ENCODE data around the gene TMEM176B.

The TMEM176B gene

DNA sequence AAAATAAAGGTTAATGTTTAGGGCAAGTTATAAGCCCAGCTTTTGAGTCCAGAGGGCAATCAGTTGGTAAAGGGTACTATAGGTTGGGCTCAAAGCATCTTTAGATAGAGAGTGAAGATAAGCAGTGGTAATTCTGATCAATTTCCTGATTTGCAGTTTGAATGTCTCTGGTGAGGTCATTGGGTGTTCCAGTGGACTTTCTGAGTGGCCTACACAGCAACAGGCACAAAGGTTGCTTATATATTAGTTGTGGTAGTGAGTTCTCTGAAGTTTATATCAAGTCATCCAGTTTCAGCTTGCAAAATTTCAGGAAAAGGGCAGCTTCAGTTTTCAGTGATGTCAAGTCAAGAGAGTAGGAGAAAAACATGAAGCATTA, 33.8 kb downstream of the TMEM176B start:
- FAIRE-seq (no peak), DNase-seq (ENCODE audit: insufficient read length, low spot score) (no peak)
- TF ChIP-seq SPI1 (IDR thresholded peaks at IDR 0.05; ENCODE audit: low read depth, low read length) = no peak
- no peak for TF ChIP-seq POLR2A (IDR thresholded peaks at IDR 0.05; ENCODE audit: low read depth, low read length)
- no peak for TF ChIP-seq POU2F2 (IDR thresholded peaks at IDR 0.05; ENCODE audit: low read depth, low read length)
- TF ChIP-seq PAX5 (IDR thresholded peaks at IDR 0.05; ENCODE audit: insufficient read depth, low read length, severe bottlenecking) = no peak
- TF ChIP-seq POLR2AphosphoS5 (IDR thresholded peaks at IDR 0.05; ENCODE audit: low read depth, low read length) = no peak
- TF ChIP-seq TAF1 (IDR thresholded peaks at IDR 0.05; ENCODE audit: low read depth, low read length) = no peak

DNA sequence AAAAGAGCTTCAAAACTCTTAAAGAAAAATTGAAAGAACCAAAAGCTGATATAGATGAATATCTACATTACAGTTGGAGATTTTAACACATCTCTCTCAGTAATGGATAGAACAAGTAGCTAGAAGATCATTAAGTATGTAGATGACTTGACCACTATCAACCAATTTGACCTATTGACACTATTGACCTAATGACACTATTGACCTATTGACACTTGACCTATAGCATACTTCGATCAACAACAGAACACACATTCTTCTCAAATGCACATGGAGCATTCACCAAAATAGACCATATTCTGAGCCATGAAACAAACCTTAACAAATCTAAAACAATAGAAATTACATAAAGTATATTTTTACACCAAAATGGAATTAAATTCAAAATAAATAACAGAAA, 40.7 kb downstream of the TMEM176B start:
- no peak for FAIRE-seq
- TF ChIP-seq POU2F2 (IDR thresholded peaks at IDR 0.05; ENCODE audit: low read depth, low read length) (no peak), SPI1 (IDR thresholded peaks at IDR 0.05; ENCODE audit: low read depth, low read length) (no peak), PAX5 (IDR thresholded peaks at IDR 0.05; ENCODE audit: insufficient read depth, low read length, severe bottlenecking) (no peak), TAF1 (IDR thresholded peaks at IDR 0.05; ENCODE audit: low read depth, low read length) (no peak), POLR2AphosphoS5 (IDR thresholded peaks at IDR 0.05; ENCODE audit: low read depth, low read length) (no peak)
- DNase-seq (ENCODE audit: insufficient read length, low spot score) = no peak

DNA sequence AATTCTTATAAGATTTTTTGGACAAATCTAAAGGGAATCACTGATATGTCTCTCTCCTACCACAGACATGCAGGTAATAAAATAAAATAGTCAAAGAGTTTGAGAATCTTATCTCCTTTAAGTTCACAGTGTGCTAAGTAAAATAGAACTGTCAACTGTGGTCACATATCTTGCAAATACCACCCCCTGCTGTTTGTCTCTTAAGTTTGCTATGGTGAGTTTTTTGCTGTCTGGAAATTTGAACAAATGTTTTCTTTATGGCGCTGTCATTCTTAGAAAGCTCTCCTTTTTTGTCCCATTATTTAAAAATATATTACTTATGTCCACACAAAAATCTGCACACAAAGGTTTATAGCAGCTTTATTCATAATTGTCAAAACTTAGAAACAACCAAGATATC, 43.3 kb downstream of the TMEM176B start:
- TF ChIP-seq POLR2AphosphoS5 (IDR thresholded peaks at IDR 0.05; ENCODE audit: low read depth, low read length) (no peak), TAF1 (IDR thresholded peaks at IDR 0.05; ENCODE audit: low read depth, low read length) (no peak), POLR2A (IDR thresholded peaks at IDR 0.05; ENCODE audit: low read depth, low read length) (no peak), POU2F2 (IDR thresholded peaks at IDR 0.05; ENCODE audit: low read depth, low read length) (no peak), PAX5 (IDR thresholded peaks at IDR 0.05; ENCODE audit: insufficient read depth, low read length, severe bottlenecking) (no peak), SPI1 (IDR thresholded peaks at IDR 0.05; ENCODE audit: low read depth, low read length) (no peak)
- DNase-seq (ENCODE audit: insufficient read length, low spot score) (no peak), FAIRE-seq (peak; percentile 60)

DNA sequence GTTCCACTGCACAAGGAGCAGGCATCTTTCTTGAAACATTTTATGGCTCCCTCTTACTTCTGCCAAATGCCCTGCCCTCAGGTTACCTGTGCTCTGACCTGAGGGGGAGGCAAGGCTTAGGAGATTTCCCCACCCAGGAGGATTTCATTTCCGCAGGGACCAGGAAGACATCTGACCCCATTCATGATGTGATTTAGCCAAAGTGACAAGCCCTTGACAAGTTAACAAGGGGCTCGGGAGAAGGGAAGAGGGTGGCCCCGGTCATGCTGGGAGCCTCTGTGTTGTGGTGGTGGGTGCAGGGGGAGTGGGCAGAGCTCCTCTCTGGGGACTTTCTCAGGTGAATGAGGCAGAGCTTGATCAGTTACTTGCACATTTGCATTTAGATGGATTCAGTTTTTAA, 44.0 kb downstream of the TMEM176B start:
- DNase-seq (ENCODE audit: insufficient read length, low spot score) (no peak), FAIRE-seq (peak; percentile 23)
- no peak for TF ChIP-seq POLR2A (IDR thresholded peaks at IDR 0.05; ENCODE audit: low read depth, low read length)
- no peak for TF ChIP-seq POU2F2 (IDR thresholded peaks at IDR 0.05; ENCODE audit: low read depth, low read length)
- TF ChIP-seq TAF1 (IDR thresholded peaks at IDR 0.05; ENCODE audit: low read depth, low read length) = no peak
- no peak for TF ChIP-seq POLR2AphosphoS5 (IDR thresholded peaks at IDR 0.05; ENCODE audit: low read depth, low read length)
- TF ChIP-seq PAX5 (IDR thresholded peaks at IDR 0.05; ENCODE audit: insufficient read depth, low read length, severe bottlenecking) = no peak
- no peak for TF ChIP-seq SPI1 (IDR thresholded peaks at IDR 0.05; ENCODE audit: low read depth, low read length)

DNA sequence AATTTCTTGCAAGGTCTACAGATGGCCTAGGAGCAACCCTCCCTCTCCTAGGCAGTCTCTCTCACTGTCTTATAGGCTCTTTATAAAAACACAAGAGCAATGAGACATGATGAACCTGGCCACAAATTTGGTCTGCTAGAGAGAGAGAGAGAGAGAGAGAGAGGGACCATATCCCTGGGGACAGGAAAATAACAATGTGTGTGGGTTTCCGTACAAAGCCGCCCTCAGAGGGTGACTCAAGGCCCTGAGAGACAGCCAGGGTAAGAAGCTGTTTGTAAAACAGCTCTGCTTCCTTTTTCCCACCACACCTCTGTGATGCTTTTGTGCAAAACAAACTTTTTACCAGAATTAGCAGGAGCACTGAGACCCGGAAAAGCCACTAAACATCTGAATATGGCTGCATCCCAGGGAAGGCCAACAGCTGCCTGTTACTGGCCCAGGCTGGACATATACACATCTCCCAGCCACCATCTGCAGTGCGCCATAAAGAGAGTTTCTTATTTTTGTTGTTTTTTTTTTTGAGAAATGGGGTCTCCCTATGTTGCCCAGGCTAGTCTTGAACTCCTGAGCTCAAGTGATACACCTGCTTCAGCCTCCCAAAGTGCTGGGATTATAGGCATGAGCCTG, 44.6 kb downstream of the TMEM176B start:
- no peak for DNase-seq (ENCODE audit: insufficient read length, low spot score)

DNA sequence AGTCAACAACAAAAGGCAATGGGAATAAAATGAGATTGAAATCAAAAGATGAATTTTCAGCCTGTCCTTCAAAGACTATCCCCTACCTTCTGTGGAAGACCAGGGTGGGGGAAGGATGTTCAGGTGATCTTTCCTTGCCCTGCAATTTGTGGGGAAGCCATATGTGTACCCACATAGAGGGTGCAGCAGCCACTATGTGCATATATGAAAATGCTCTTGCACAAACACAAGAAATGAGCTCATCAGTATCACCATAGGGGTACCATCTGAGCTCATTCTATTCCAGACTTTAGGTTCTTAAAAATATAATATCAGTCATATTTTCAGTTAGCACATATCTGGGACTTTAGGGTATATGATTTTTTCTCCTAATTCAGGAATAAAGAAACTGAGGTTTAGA, 45.2 kb downstream of the TMEM176B start:
- DNase-seq (ENCODE audit: insufficient read length, low spot score) (no peak), FAIRE-seq (peak; percentile 68)
- TF ChIP-seq PAX5 (IDR thresholded peaks at IDR 0.05; ENCODE audit: insufficient read depth, low read length, severe bottlenecking) = no peak
- no peak for TF ChIP-seq SPI1 (IDR thresholded peaks at IDR 0.05; ENCODE audit: low read depth, low read length)
- TF ChIP-seq POU2F2 (IDR thresholded peaks at IDR 0.05; ENCODE audit: low read depth, low read length) = no peak
- TF ChIP-seq POLR2AphosphoS5 (IDR thresholded peaks at IDR 0.05; ENCODE audit: low read depth, low read length) = no peak
- no peak for TF ChIP-seq TAF1 (IDR thresholded peaks at IDR 0.05; ENCODE audit: low read depth, low read length)
- no peak for TF ChIP-seq POLR2A (IDR thresholded peaks at IDR 0.05; ENCODE audit: low read depth, low read length)

More for the DNA sequence above, 44.6 kb downstream of the TMEM176B start:
- peak; percentile 65 for FAIRE-seq
- TF ChIP-seq POLR2AphosphoS5 (IDR thresholded peaks at IDR 0.05; ENCODE audit: low read depth, low read length) = no peak
- no peak for TF ChIP-seq PAX5 (IDR thresholded peaks at IDR 0.05; ENCODE audit: insufficient read depth, low read length, severe bottlenecking)
- no peak for TF ChIP-seq POLR2A (IDR thresholded peaks at IDR 0.05; ENCODE audit: low read depth, low read length)
- TF ChIP-seq POU2F2 (IDR thresholded peaks at IDR 0.05; ENCODE audit: low read depth, low read length) = peak; percentile 44; the same call in 1 of the 2 replicates

DNA sequence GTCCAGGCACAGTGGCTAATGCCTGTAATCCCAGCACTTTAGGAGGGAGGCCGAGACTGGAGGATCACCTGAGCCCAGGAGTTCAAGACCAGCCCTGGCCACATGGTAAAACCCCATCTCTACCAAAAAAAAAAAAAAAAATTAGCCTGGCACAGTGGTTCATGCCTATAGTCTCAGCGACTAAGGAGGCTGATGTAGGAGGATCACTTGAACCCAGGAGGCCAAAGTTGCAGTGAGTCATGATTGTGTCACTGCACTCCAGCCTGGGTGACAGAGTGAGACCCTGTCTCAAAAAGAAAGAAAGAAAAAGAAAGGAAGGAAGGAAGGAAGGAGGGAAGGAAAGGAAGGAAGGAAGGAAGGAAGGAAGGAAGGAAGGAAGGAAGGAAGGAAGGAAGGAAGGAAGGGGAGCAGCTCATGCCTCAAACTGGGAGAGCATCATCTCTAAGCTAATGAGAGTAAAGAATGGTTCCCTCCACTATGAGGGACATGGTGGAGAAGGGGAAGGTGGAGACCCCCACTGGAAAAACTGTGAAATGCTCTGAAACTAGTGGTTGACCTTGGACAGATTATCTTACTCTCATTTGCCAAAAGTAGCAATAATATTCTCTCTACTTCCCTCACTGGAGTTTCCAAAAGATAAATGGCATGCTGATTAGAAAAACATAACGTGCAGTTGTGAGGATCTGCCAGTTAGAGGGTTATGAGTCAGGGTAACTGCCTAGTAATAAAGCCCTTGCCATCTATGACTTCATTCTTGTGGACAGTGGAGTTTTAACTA, 46.1 kb downstream of the TMEM176B start:
- TF ChIP-seq TAF1 (IDR thresholded peaks at IDR 0.05; ENCODE audit: low read depth, low read length) (no peak), POU2F2 (IDR thresholded peaks at IDR 0.05; ENCODE audit: low read depth, low read length) (0 out of 2 replicates have a peak, but pooled peaks have one; percentile 48), PAX5 (IDR thresholded peaks at IDR 0.05; ENCODE audit: insufficient read depth, low read length, severe bottlenecking) (no peak)
- peak; percentile 86 for FAIRE-seq
- no peak for DNase-seq (ENCODE audit: insufficient read length, low spot score)

DNA sequence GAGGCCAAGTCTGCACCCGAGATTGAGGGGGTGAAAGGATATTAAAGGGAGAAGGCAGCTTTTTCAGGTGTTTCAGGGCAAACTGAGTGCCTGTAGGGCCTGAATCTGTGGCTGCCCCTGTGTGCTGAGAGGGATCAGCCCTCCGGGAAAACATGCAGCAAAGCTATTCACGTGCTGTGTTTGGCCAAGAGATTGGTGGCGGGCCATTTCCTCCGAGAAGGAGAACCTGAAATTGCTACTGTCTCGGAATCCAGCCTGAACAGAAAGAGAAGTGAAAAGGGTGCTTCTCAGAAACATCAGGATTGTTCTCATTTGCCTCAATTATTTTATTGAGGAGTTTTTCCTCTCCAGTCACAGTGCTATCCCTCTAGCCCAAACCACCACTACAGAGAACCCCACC, 46.9 kb downstream of the TMEM176B start:
- peak; percentile 33 for FAIRE-seq
- DNase-seq (ENCODE audit: insufficient read length, low spot score) = no peak
- no peak for TF ChIP-seq PAX5 (IDR thresholded peaks at IDR 0.05; ENCODE audit: insufficient read depth, low read length, severe bottlenecking)
- peak; percentile 53 for TF ChIP-seq SPI1 (IDR thresholded peaks at IDR 0.05; ENCODE audit: low read depth, low read length)

DNA sequence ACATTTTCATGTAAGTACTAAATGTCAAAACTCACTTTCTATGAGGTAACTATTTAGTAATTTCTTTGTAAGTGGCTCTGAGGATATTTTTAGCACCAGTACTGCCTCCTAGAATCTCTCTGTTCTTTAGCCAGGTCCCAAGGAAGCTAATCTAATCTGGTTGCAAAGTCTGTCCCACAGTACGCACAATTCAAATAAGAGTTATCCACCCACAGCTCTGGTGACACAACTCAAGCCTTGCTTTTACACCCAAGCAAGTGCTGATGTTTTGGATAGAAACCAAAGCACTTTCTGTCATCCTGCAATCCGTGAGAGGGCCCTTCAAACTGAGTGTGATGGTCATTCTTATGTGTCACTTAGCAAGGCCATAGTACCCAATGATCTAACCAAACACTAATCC, 48.5 kb downstream of the TMEM176B start:
- FAIRE-seq (peak; percentile 13), DNase-seq (ENCODE audit: insufficient read length, low spot score) (no peak)
- TF ChIP-seq POU2F2 (IDR thresholded peaks at IDR 0.05; ENCODE audit: low read depth, low read length) = no peak
- TF ChIP-seq POLR2A (IDR thresholded peaks at IDR 0.05; ENCODE audit: low read depth, low read length) = no peak
- no peak for TF ChIP-seq SPI1 (IDR thresholded peaks at IDR 0.05; ENCODE audit: low read depth, low read length)
- no peak for TF ChIP-seq PAX5 (IDR thresholded peaks at IDR 0.05; ENCODE audit: insufficient read depth, low read length, severe bottlenecking)
- no peak for TF ChIP-seq POLR2AphosphoS5 (IDR thresholded peaks at IDR 0.05; ENCODE audit: low read depth, low read length)
- TF ChIP-seq TAF1 (IDR thresholded peaks at IDR 0.05; ENCODE audit: low read depth, low read length) = no peak

DNA sequence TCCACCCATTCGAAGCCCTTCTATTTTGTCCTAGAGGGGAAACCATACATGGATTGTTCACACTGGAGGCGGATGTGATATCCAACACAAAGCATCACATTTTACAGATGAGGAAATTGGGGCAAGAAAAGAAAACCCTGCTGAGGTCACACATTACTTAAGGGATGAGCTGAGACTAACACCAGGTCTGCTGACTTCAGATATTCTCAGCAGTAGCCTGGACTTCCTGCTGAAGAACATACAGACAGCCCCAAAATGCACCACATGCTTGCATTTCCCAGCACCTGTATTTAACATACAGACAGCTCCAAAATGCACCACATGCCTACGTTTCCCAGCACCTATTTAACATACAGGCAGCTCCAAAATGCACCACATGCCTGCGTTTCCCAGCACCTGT, 51.8 kb downstream of the TMEM176B start:
- peak; percentile 26 for FAIRE-seq
- TF ChIP-seq PAX5 (IDR thresholded peaks at IDR 0.05; ENCODE audit: insufficient read depth, low read length, severe bottlenecking) (no peak), POLR2AphosphoS5 (IDR thresholded peaks at IDR 0.05; ENCODE audit: low read depth, low read length) (no peak), TAF1 (IDR thresholded peaks at IDR 0.05; ENCODE audit: low read depth, low read length) (no peak), POU2F2 (IDR thresholded peaks at IDR 0.05; ENCODE audit: low read depth, low read length) (no peak), POLR2A (IDR thresholded peaks at IDR 0.05; ENCODE audit: low read depth, low read length) (no peak), SPI1 (IDR thresholded peaks at IDR 0.05; ENCODE audit: low read depth, low read length) (no peak)
- DNase-seq (ENCODE audit: insufficient read length, low spot score) = no peak

Measured in GM12891 (cell line).